WI38 (cell line): ENCODE results near the gene ARGLU1.
A peak's percentile ranks its signal among the peaks of the same experiment; 100 is the strongest.

Experiments used
- H3K4me3 ChIP-seq: 2 replicates; pipeline ENCODE4 v1.5.1; 2011; ENCODE audit warnings: low read depth, mild to moderate bottlenecking, control low read depth, low read length
- TF ChIP-seq, protein P1 (sequence below): IDR thresholded peaks from 2 replicates; pipeline ENCODE4 v1.5.1; 2012; ENCODE audit warnings: low read depth, mild to moderate bottlenecking, control low read depth, low read length

The ARGLU1 gene

DNA sequence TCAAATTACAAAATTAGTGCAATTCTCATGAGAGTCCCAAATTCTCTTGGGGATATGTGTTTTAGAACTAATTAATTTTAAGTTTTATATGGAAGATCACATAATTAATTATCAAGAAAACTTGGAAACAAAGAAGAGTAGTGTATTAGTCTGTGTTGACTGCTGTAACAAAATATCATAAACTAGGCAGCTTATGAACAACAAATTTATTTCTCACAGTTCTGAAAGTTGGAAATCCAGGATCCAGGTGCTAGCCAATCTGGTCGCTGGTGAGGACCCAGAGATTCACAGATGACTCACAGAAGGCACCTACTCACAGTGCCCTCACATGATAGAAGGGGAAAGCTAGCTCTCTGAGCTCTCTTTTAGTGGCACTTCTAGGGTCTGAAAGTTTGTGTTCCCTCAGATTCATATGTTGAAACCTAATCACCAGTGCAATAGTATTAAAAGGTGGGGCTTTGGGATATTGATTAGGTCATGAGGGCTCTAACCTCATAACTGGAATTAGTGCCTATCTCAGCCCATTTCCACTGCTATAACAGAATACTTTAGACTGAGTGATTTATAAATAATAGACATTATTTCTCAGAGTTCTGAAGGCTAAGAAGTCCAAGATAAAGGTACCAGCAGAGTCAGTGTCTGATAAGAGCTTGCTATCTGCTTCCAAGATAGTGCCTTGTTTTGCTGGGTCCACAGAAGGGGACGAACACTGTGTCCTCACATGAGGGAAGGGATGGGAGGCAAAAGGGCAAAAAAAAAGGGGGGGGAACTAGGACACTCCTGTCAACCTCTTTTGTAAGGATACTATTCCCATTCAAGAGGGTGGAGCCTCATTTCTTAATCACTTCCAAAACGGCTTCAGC, 1.5 kb upstream of the ARGLU1 start:
- H3K4me3 ChIP-seq, result no peak overlapping the region
- TF ChIP-seq, protein P1, sequence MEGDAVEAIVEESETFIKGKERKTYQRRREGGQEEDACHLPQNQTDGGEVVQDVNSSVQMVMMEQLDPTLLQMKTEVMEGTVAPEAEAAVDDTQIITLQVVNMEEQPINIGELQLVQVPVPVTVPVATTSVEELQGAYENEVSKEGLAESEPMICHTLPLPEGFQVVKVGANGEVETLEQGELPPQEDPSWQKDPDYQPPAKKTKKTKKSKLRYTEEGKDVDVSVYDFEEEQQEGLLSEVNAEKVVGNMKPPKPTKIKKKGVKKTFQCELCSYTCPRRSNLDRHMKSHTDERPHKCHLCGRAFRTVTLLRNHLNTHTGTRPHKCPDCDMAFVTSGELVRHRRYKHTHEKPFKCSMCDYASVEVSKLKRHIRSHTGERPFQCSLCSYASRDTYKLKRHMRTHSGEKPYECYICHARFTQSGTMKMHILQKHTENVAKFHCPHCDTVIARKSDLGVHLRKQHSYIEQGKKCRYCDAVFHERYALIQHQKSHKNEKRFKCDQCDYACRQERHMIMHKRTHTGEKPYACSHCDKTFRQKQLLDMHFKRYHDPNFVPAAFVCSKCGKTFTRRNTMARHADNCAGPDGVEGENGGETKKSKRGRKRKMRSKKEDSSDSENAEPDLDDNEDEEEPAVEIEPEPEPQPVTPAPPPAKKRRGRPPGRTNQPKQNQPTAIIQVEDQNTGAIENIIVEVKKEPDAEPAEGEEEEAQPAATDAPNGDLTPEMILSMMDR, result no peak

DNA sequence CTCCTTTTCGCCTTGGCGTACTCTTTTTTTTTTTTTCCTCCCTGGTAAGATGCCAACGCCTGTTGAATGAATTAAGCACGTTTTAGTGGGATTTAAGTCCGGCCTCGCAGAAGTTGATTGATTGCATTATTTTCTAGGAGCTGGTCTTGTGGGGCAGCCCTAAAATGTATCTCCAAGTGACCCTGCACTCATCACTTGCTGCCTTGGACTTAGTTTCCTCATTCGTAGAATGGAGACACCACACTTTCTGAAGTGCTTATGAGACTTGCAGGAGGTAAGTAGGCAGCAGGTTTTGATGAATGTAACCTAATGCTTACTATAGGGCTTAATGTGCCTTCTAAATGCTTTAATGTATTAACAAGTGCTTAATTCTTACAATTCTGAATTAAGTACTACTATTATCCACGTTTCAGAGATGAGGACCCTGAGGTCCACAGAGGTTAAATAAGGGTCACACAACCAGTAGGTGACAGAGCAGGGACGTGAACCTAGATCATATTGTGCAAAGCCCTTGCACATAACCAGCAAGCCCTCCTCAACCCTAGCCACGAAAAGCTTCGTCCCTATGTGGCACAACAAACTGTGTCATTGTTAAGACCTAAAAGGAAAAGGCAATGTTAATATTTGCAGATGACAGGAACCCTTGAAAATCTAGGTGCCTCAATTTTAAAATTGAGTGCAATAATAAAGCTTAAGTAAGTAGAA, 514 bp upstream of the ARGLU1 start:
- TF ChIP-seq, protein P1, result no peak
- peak overlapping the region; percentile 97 for H3K4me3 ChIP-seq

DNA sequence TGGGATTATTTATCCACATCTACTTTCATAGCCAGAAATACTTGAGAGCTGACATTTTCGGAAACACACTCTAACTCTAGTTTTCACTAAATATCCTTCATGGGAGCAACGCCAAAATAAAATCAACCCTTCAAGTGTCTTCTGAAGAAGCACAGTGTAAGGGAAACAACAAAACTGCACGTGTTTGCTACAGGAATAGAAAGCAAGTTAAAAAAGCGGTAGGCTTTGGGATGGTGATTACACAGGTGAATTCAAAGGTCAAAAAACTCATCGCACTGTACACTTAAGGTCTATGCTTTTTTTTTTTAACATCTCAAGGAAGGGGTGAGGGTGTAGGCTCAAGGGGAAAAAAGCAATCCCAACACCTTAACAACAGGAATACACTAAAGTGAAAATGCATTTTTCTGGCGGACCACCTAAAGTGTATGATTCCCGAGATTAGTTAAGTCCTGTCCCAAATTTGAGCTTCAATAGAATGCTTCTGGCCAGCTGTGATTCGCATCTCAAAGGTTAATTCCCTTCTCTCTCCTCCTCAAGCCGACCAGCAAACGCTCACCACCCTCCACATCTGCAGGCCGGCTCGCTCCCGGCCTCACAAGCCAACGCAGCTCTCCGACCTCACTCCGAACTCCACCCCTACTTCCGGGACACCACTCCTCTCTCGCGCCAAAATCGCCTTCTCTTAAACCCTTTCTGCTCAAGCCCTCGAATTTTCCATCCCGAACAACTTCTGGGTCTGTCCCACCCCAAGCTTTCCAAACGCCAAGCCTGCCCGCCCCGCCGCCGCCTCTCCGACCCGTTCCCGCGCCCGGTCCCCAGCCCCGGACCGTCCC, 1.1 kb downstream of the ARGLU1 start:
- H3K4me3 ChIP-seq, result peak overlapping the region; percentile 97
- TF ChIP-seq, protein P1, result no peak

DNA sequence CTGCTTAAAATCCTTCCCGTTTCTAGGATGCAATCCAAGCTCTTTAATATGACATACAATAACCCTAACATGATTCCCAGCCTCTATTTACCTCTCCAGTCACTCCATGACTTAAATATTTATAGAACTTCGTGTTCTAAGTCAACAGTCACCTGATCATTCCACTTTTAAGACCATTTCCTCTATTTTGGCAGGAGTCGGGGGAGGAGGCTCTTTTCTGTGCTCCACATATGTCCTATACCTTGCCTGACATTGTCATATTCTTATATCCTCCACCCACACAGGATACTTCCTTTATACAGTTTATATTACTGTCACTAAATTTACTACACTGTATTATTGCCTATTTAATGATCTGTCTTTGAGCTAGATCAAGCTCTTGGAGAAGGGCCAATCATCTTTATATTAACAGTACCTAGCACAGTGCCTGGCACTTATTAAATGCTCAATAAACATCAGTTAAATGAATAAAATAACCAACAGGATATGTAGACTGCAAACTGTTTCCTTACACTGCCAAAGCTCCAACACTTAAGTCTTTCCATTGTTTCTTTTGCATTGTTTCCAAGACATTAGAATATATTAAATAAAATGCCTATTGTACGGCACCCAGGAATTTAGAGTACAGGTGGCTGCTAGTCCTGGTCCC, 2.7 kb downstream of the ARGLU1 start:
- H3K4me3 ChIP-seq, result peak overlapping the region; percentile 97
- TF ChIP-seq, protein P1, result no peak

DNA sequence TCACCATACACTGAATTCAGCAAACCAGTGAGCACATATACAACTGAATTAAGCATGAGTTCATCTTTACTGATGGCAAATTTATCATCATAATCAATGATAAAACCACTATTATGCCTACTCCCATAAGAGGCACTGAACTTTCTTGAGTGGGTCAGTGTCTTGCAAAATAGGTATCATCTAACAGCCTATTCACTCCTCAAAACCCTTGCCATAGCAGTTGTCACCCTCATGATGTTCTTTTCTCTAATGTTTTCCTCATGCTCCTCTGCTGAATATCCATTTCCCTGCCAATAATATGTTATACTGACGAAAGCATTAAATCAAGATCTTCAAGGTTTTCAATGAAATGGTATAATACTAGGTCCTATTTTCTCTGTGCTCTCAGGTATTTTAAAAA, 5.6 kb downstream of the ARGLU1 start:
- H3K4me3 ChIP-seq, result no peak overlapping the region
- TF ChIP-seq, protein P1, result no peak

DNA sequence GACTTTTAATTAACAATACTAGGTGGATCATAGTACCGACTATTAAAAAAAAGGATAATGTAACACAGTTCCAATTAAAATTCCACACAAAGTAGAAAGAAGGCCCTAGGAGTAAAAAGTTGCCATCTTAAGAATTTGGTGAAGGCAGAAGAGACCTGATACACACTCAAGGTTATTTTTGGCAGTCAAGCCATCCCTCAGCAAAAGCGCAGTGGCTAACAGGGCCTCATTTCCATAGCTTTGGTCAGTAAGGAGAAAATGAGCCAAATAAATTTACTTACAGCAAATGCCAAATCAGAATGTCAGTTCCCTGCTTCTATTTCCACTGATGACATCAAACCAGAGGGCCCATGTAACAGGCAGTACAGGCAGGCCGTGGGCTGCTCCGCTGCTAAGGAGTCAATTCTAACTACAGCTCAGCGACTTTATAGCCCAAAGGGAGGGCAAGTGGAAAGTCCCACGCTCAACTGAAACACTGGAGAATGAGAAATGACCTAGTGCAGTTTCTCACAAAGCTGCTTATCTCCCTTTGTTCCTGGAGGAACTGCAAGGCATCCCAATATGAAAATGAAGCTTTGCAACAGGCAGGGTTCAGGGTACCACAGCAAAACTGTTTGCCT, 6.3 kb downstream of the ARGLU1 start:
- TF ChIP-seq, protein P1, result no peak
- H3K4me3 ChIP-seq, result no peak overlapping the region
